B cell (primary cell): Measurements from ENCODE around the gene PINK1. TPM values are rescaled to one million over a fixed set of nuclear protein-coding genes. Genes with fewer than 3 reads are reported as not detected.

Source experiments
- ATAC-seq: fragments of 200-7000 bp; cut with Tn5 transposase; one replicate; pipeline ENCODE4 v1.10.0; 2021; ENCODE audit warnings: low read depth, mild to moderate bottlenecking, moderate number of reproducible peaks, moderate library complexity
- CTCF ChIA-PET: fragments of 350-600 bp; sonication (Branson Sonifier 250); formaldehyde crosslinking; loops from one replicate; lab custom pipeline; 2021; ENCODE audit warnings: antibody characterized with exemption, inconsistent platforms; lab: Charles Lee
- POLR2A ChIA-PET: fragments of 350-600 bp; sonication (Branson Sonifier 250); formaldehyde crosslinking; loops from one replicate; lab custom pipeline; 2021; ENCODE audit warnings: antibody characterized with exemption; lab: Charles Lee
- DNase-seq: peaks from one replicate; pipeline ENCODE4 v3.0.0; 2013
- H2AFZ ChIP-seq: 2 replicates; pipeline ENCODE4 v1.6.1; 2012; ENCODE audit warnings: mild to moderate bottlenecking, low read depth, low read length; ENCODE audit not compliant: insufficient read depth, poor library complexity, severe bottlenecking
- H3K27ac ChIP-seq, 2 donors: 1 replicate in 1 of 2; 2 replicates in 1 of 2; pipeline ENCODE4 v1.5.1; 2012 to 2013; ENCODE audit warnings: low read length in 2 of 2, mild to moderate bottlenecking in 2 of 2, moderate library complexity in 1 of 2
- H3K27me3 ChIP-seq, 4 experiments: fragments of 200-600 bp in 1 of 4; sonication (generic) in 1 of 4; replicated peaks in 1 of 4; 1 replicate in 2 of 4; 2 replicates in 2 of 4; pipeline versions ENCODE4 v1.6.1 to v1.7.0; 2013 to 2016; ENCODE audit warnings: low read length in 3 of 4, mild to moderate bottlenecking in 2 of 4, mixed read lengths in 1 of 4, moderate library complexity in 1 of 4; ENCODE audit not compliant: insufficient read depth in 4 of 4, control insufficient read depth in 3 of 4; ENCODE audit errors: control extremely low read depth in 1 of 4
- H3K36me3 ChIP-seq, 2 experiments: replicated peaks in 1 of 2; 1 replicate in 1 of 2; 2 replicates in 1 of 2; pipeline versions ENCODE4 v1.6.1 to v1.7.1; 2013; ENCODE audit warnings: low read length in 1 of 2; ENCODE audit not compliant: insufficient read depth in 2 of 2, control insufficient read depth in 1 of 2; ENCODE audit errors: control extremely low read depth in 1 of 2, extremely low read depth in 1 of 2
- H3K4me1 ChIP-seq, 2 donors: fragments of 200-600 bp in 1 of 2; sonication (generic) in 1 of 2; 1 replicate in 1 of 2; 2 replicates in 1 of 2; pipeline versions ENCODE4 v1.5.1 to v1.6.1; 2013 to 2017; ENCODE audit warnings: low read length in 2 of 2; ENCODE audit not compliant: control insufficient read depth in 2 of 2, insufficient read depth in 2 of 2
- H3K4me2 ChIP-seq: replicated peaks from 2 replicates; pipeline ENCODE3; 2012; ENCODE audit warnings: mild to moderate bottlenecking, low read depth, low read length; ENCODE audit not compliant: poor library complexity, severe bottlenecking
- H3K4me3 ChIP-seq, 5 experiments: fragments of 200-600 bp in 1 of 5; sonication (generic) in 1 of 5; 1 replicate in 3 of 5; 2 replicates in 2 of 5; pipeline versions ENCODE4 v1.5.1 to v1.7.0; 2011 to 2016; ENCODE audit warnings: low read length in 4 of 5, mild to moderate bottlenecking in 4 of 5, low read depth in 2 of 5, control low read depth in 1 of 5, moderate library complexity in 1 of 5; ENCODE audit not compliant: insufficient read depth in 1 of 5; ENCODE audit errors: control extremely low read depth in 1 of 5, extremely low read depth in 1 of 5
- H3K79me2 ChIP-seq: fragments of 200-600 bp; sonication (generic); one replicate; pipeline ENCODE4 v1.6.0; 2016; ENCODE audit warnings: low read length; ENCODE audit not compliant: control insufficient read depth, insufficient read depth
- H3K9ac ChIP-seq: fragments of 200-600 bp; sonication (generic); 2 replicates; pipeline ENCODE4 v1.6.1; 2017; ENCODE audit warnings: mild to moderate bottlenecking, low read length, moderate library complexity
- H3K9me3 ChIP-seq, 3 donors: one replicate each; pipeline versions ENCODE4 v1.6.1 to v1.7.1; 2013; ENCODE audit warnings: low read length in 2 of 3; ENCODE audit not compliant: control insufficient read depth in 2 of 3, insufficient read depth in 1 of 3; ENCODE audit errors: control extremely low read depth in 1 of 3
- H4K20me1 ChIP-seq: 2 replicates; pipeline ENCODE4 v1.6.0; 2012; ENCODE audit warnings: mild to moderate bottlenecking, low read length; ENCODE audit not compliant: insufficient read depth, control insufficient read depth, poor library complexity, severe bottlenecking
- H3K27ac Mint-ChIP-seq: one replicate; pipeline ENCODE4 v1.8.0; 2021; ENCODE audit warnings: mixed read lengths
- H3K27me3 Mint-ChIP-seq: one replicate; pipeline ENCODE4 v1.8.0; 2021; ENCODE audit warnings: mixed read lengths
- H3K4me1 Mint-ChIP-seq: one replicate; pipeline ENCODE4 v1.8.0; 2021; ENCODE audit warnings: mixed read lengths
- H3K4me3 Mint-ChIP-seq: one replicate; pipeline ENCODE4 v1.8.0; 2021; ENCODE audit warnings: mixed read lengths
- H3K9me3 Mint-ChIP-seq: one replicate; pipeline ENCODE4 v1.8.0; 2022; ENCODE audit warnings: mixed read lengths; ENCODE audit not compliant: insufficient read depth
- EZH2 ChIP-seq: IDR thresholded peaks from 2 replicates; pipeline ENCODE4 v1.6.1; 2012; ENCODE audit warnings: borderline replicate concordance, low read depth, mild to moderate bottlenecking, moderate library complexity, low read length; ENCODE audit not compliant: insufficient read depth, poor library complexity, severe bottlenecking
- WGBS: methylation state at CpG from one replicate; pipeline ENCODE4 v1.1.5; 2013; ENCODE audit warnings: missing lambda C conversion rate; ENCODE audit not compliant: insufficient coverage; 5-methylcytosine and 5-hydroxymethylcytosine counted together
- intact Hi-C: fragments of 100-400 bp; cut with micrococcal nuclease; formaldehyde crosslinking; loops from one replicate; pipeline ENCODE4 v1.10.0; 2022
- polyA plus RNA-seq: library from polyadenylated mRNA; depleted of rRNA; stranded (reverse); fragments of >200 nt; gene quantifications from 2 replicates; pipeline ENCODE4 v1.2.3, GENCODE V29; 2012
- total RNA-seq, 2 donors: library from RNA; stranded (reverse); fragments of 120-200 nt in 1 of 2; gene quantifications; 1 replicate in 1 of 2; 2 replicates in 1 of 2; pipeline versions ENCODE4 v1.2.3 to v1.2.4, GENCODE V29; 2013 to 2022
- TF ChIP-seq, protein P1 (sequence below): fragments of 200-600 bp; IDR thresholded peaks from one replicate; pipeline ENCODE4 v1.8.0; 2022; ENCODE audit warnings: antibody characterized with exemption, mild to moderate bottlenecking

PINK1 gene
- total and polyA plus RNA-seq, 2 donors (not counting 1 experiment from before 2014, with no cell fraction given): 5.8 to 14.3 TPM

DNA sequence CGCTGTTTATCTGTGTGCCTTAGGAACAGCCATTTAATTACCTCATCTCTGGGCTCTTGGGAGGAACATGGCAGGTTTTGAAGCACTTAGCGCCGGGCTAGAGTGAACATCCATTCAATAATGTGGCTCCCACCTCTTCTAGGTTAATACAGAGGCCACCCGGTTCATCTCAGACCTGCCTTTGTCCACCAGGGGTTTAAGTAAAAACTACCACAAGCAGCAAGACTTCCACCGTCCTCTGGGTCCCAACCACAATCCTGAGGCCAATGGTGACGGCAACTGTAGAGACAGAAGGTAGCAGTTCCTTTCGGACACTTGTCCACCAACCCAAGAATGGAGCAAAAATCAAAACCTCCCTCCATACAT, 28.8 kb downstream of the PINK1 start:
- no peak for ATAC-seq
- H3K4me3 ChIP-seq: peak overlapping the region; percentile 50 to 97 (median 85)
- H3K9me3 Mint-ChIP-seq: peaks cover 3% of the 10 kb centered on the region
- H2AFZ ChIP-seq: peak overlapping the region; percentile 96
- peaks cover 39% of the 10 kb centered on the region for H3K4me1 Mint-ChIP-seq
- peaks cover 59% of the 10 kb centered on the region for H3K79me2 ChIP-seq
- POLR2A ChIA-PET: no interaction called here
- CTCF ChIA-PET: interaction anchor here (1.5 to 2.1 kb wide), 2 partner anchors 12 to 28 kb away, joined by 3 to 21 read pairs; partner anchors contain the start of gene PINK1
- WGBS: 84% methylated on average over 7 of the region's 7 CpGs
- intact Hi-C loops: no loop called here
- H3K9me3 ChIP-seq: no peaks in the 10 kb centered on the region
- peak overlapping the region; percentile 77 for H3K9ac ChIP-seq
- H3K27ac ChIP-seq: peak overlapping the region; percentile 56 to 76
- H3K4me2 ChIP-seq: peak overlapping the region; percentile 91
- DNase-seq: no peak
- H4K20me1 ChIP-seq: peaks cover 13% of the 10 kb centered on the region
- peaks cover 0 to 21% of the 10 kb centered on the region in 2 experiments for H3K36me3 ChIP-seq
- peaks cover 0 to 2% (median 0%) of the 10 kb centered on the region in 4 experiments for H3K27me3 ChIP-seq
- H3K4me1 ChIP-seq: peaks cover 19 to 23% of the 10 kb centered on the region in 2 donors
- peak overlapping the region; percentile 98 for H3K27ac Mint-ChIP-seq
- H3K4me3 Mint-ChIP-seq: peak overlapping the region; percentile 95
- H3K27me3 Mint-ChIP-seq: no peaks in the 10 kb centered on the region
- TF ChIP-seq EZH2: no peak
- TF ChIP-seq, protein P1, sequence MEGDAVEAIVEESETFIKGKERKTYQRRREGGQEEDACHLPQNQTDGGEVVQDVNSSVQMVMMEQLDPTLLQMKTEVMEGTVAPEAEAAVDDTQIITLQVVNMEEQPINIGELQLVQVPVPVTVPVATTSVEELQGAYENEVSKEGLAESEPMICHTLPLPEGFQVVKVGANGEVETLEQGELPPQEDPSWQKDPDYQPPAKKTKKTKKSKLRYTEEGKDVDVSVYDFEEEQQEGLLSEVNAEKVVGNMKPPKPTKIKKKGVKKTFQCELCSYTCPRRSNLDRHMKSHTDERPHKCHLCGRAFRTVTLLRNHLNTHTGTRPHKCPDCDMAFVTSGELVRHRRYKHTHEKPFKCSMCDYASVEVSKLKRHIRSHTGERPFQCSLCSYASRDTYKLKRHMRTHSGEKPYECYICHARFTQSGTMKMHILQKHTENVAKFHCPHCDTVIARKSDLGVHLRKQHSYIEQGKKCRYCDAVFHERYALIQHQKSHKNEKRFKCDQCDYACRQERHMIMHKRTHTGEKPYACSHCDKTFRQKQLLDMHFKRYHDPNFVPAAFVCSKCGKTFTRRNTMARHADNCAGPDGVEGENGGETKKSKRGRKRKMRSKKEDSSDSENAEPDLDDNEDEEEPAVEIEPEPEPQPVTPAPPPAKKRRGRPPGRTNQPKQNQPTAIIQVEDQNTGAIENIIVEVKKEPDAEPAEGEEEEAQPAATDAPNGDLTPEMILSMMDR: no peak

DNA sequence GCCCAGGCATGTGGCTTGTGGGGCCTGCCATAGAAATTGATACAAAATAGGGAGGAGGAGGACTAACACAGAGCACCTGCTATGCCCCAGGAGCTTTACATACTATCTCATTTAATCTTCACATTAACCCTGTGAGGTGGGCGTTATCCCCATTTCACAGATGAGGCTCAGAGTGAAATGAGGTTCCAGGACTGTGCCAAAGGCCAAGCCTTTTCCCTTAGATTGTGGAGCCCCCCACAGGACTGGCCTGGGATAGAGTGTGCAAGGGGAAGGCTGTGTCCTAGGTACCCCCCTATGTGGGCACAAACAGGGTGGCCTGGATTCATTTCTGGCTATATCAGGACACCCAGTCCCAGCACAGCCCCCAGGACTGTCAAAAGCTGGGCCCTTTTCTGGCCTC, 30.1 kb downstream of the PINK1 start:
- H3K4me3 Mint-ChIP-seq: no peak overlapping the region
- CTCF ChIA-PET: no interaction called here

More for the DNA sequence above, 30.1 kb downstream of the PINK1 start:
- POLR2A ChIA-PET: no interaction called here
- no peak overlapping the region for H3K27ac ChIP-seq
- Mint-ChIP-seq H3K9me3 (peaks cover 3% of the 10 kb centered on the region), H3K27ac (no peak overlapping the region), H3K4me1 (peaks cover 36% of the 10 kb centered on the region), H3K27me3 (no peaks in the 10 kb centered on the region)
- TF ChIP-seq, protein P1: no peak
- no peak for TF ChIP-seq EZH2
- ATAC-seq: no peak
- H3K4me3 ChIP-seq: no peak overlapping the region
- H3K27me3 ChIP-seq: peaks cover 0 to 2% (median 0%) of the 10 kb centered on the region in 4 experiments
- intact Hi-C loops: no loop called here
- H3K9ac ChIP-seq: no peak overlapping the region
- H3K4me2 ChIP-seq: no peak overlapping the region
- H3K4me1 ChIP-seq: peaks cover 19 to 23% of the 10 kb centered on the region in 2 donors
- H3K36me3 ChIP-seq: peaks cover 0 to 9% of the 10 kb centered on the region in 2 experiments
- no CpG with 5 or more reads among the region's 1 CpG for WGBS
- no peak overlapping the region for H2AFZ ChIP-seq
- no peaks in the 10 kb centered on the region for H3K9me3 ChIP-seq
- H4K20me1 ChIP-seq: peaks cover 4% of the 10 kb centered on the region
- peaks cover 48% of the 10 kb centered on the region for H3K79me2 ChIP-seq
- DNase-seq: no peak
